GM23248 (cell line): ENCODE results near the gene CSNK1G1.
"Not testable (repeated sequence)": the region's sequence is repeated elsewhere in the genome, so short reads cannot be mapped to it uniquely, and the experiment has no call there.

Source experiments
- EZH2 ChIP-seq: fragments of 200-600 bp; sonication (generic); IDR thresholded peaks from 2 replicates; pipeline ENCODE4 v1.6.1; 2018; ENCODE audit warnings: antibody characterized with exemption, mild to moderate bottlenecking; ENCODE audit not compliant: insufficient read depth, poor library complexity, severe bottlenecking
- EZH2phosphoT487 ChIP-seq: fragments of 200-600 bp; sonication (generic); IDR thresholded peaks from 2 replicates; pipeline ENCODE4 v1.6.1; 2018; ENCODE audit warnings: antibody characterized with exemption, moderate library complexity, mild to moderate bottlenecking, low read depth; ENCODE audit not compliant: insufficient read depth

GRCh38 chr15:64265188-64265587 is 90.8 kb downstream of the CSNK1G1 start:
- not testable (repeated sequence) for TF ChIP-seq EZH2, EZH2phosphoT487
